Adrenal gland (tissue), 19 donors: Measurements from ENCODE around the gene ZNF358. TPM values are rescaled to one million over a fixed set of nuclear protein-coding genes. Genes with fewer than 3 reads are reported as not detected.
A peak's percentile ranks its signal among the peaks of the same experiment; 100 is the strongest.

Experiments used
- DNase-seq, 7 donors: peaks; one replicate each; pipeline ENCODE4 v3.0.0-alpha.2; 2019 to 2020
- H3K27ac ChIP-seq, 5 donors: fragments of 200-600 bp; sonication (generic) in 4 of 5; 1 replicate in 3 of 5; 2 replicates in 2 of 5; pipeline versions ENCODE4 v1.5.1 to v1.8.0; 2016 to 2020; ENCODE audit warnings: mild to moderate bottlenecking in 1 of 5
- H3K27me3 ChIP-seq: fragments of 200-600 bp; 2 replicates; pipeline ENCODE4 v1.8.0; 2021
- H3K36me3 ChIP-seq, 2 donors: fragments of 200-600 bp; replicated peaks in 1 of 2; 1 replicate in 1 of 2; 2 replicates in 1 of 2; pipeline versions ENCODE4 v1.5.1 to v1.8.0; 2018 to 2022
- H3K4me1 ChIP-seq, 2 donors: fragments of 200-600 bp; replicated peaks in 1 of 2; 1 replicate in 1 of 2; 2 replicates in 1 of 2; pipeline versions ENCODE4 v1.5.1 to v1.8.0; 2018 to 2021
- H3K4me3 ChIP-seq, 4 donors: fragments of 200-600 bp; sonication (generic) in 3 of 4; one replicate each; pipeline ENCODE4 v1.5.1; 2016 to 2018
- H3K9me3 ChIP-seq, 3 donors: fragments of 200-600 bp; sonication (generic) in 1 of 3; replicated peaks in 1 of 3; 1 replicate in 2 of 3; 2 replicates in 1 of 3; pipeline versions ENCODE4 v1.5.1 to v1.8.0; 2016 to 2021
- CTCF ChIP-seq, 6 experiments: fragments of 450-650 bp in 4 of 6; fragments of 200-600 bp in 2 of 6; sonication (generic) in 1 of 6; IDR thresholded peaks; 1 replicate in 5 of 6; 2 replicates in 1 of 6; pipeline versions ENCODE4 v1.5.1 to v1.8.0; 2016 to 2021; ENCODE audit warnings: antibody characterized with exemption in 6 of 6, mild to moderate bottlenecking in 2 of 6, moderate library complexity in 1 of 6
- POLR2A ChIP-seq, 2 donors: fragments of 450-650 bp; IDR thresholded peaks; one replicate each; pipeline ENCODE4 v1.6.1; 2017; ENCODE audit warnings: antibody characterized with exemption in 2 of 2, mild to moderate bottlenecking in 2 of 2, moderate library complexity in 1 of 2
- WGBS, 4 donors: extraction: QIAGEN DNeasy Blood & Tissue Kit in 2 of 4; methylation state at CpG; one replicate each; pipeline versions ENCODE4 v1.1.5 to v1.1.7; 2013 to 2017; 5-methylcytosine and 5-hydroxymethylcytosine counted together
- intact Hi-C, 2 donors: fragments of 100-400 bp; cut with DNase I; formaldehyde crosslinking; loops; one replicate each; pipeline versions ENCODE4 v1.14.1 to v1.15.0; 2022 to 2023
- long read RNA-seq, 10 donors: library from polyadenylated mRNA in 3 of 10; unstranded in 2 of 10; stranded (forward) in 1 of 10; transcript quantifications; one replicate each; pipeline ENCODE4 v2.0.0 and lab custom pipeline, GENCODE V29; 2021 to 2026
- polyA plus RNA-seq, 3 donors: library from polyadenylated mRNA; stranded (reverse); fragments of 200-250 nt in 2 of 3; fragments of 350-450 nt in 1 of 3; fragmentation: Illumina TruSeq in 1 of 3; extraction: RNeasy Lipid Tissue Mini Kit (QIAGEN cat#74804) in 1 of 3; gene quantifications; one replicate each; pipeline ENCODE4 v1.2.3, GENCODE V29; 2013 to 2014
- total RNA-seq, 9 donors: library from RNA; depleted of rRNA in 4 of 9; stranded (reverse); fragments of >200 nt in 4 of 9; fragments of 120-200 nt in 1 of 9; fragmentation: NEBNext Ultra II Directional in 1 of 9; extraction: Animal tissue kit (Norgen Biotek cat#: 25700) in 1 of 9; gene quantifications; one replicate each; pipeline versions ENCODE4 v1.1.0 to v1.2.4, GENCODE V29; 2013 to 2023
- donor health status: healthy with polysubstance abuse.
- donor health status: Bipolar disorder and iron deficiency.
- donor health status: DM: yes; HTN: yes; CAD: no.
- donor health status: DM: no; HTN: no; CAD: no.
- donor health status: DM: no; HTN: no; CAD: no.
- donor health status: DM: yes; HTN: yes; CAD: no.

ZNF358 gene
- total RNA-seq (100 to 1,000 TPM in 5 of 9 donors, 10 to 100 TPM in 4; 12.8 to 113 (median 101) TPM), polyA plus RNA-seq (100 to 1,000 TPM in 2 of 3 donors, 10 to 100 TPM in 1; 30.3 to 197 (median 148) TPM)
- long read RNA-seq, donor 1, partial matches to known transcripts, result 9 of 13 reads
- long read RNA-seq, donor 1, other reads (novel, unspliced or antisense), result 0 of 13 reads
- long read RNA-seq, donor 2, transcript ZNF358-202 (2 exons, 1,954 nt), result major isoform, 8 of 8 reads
- long read RNA-seq, donor 2, partial matches to known transcripts, result 0 of 8 reads
- long read RNA-seq, donor 2, other reads (novel, unspliced or antisense), result 0 of 8 reads
- long read RNA-seq, donor 3, partial matches to known transcripts, result 0 of 3 reads
- long read RNA-seq, donor 3, other reads (novel, unspliced or antisense), result 0 of 3 reads
- long read RNA-seq, donor 4, partial matches to known transcripts, result 0 of 14 reads
- long read RNA-seq, donor 4, other reads (novel, unspliced or antisense), result 14 of 14 reads
- long read RNA-seq, donor 5, transcript ZNF358-202 (2 exons, 1,954 nt), result major isoform, 126 of 147 reads
- long read RNA-seq, donor 5, partial matches to known transcripts, result 17 of 147 reads
- long read RNA-seq, donor 5, other reads (novel, unspliced or antisense), result 3 of 147 reads
- long read RNA-seq, donor 6, partial matches to known transcripts, result 23 of 23 reads
- long read RNA-seq, donor 6, other reads (novel, unspliced or antisense), result 0 of 23 reads
- long read RNA-seq, donor 7, partial matches to known transcripts, result 0 of 4 reads
- long read RNA-seq, donor 7, other reads (novel, unspliced or antisense), result 0 of 4 reads
- long read RNA-seq, donor 8, transcript ZNF358-202 (2 exons, 1,954 nt), result major isoform, 10 of 10 reads
- long read RNA-seq, donor 8, partial matches to known transcripts, result 0 of 10 reads
- long read RNA-seq, donor 8, other reads (novel, unspliced or antisense), result 0 of 10 reads
- long read RNA-seq, donor 9, transcript ZNF358-202 (2 exons, 1,954 nt), result major isoform, 6 of 6 reads
- long read RNA-seq, donor 9, partial matches to known transcripts, result 0 of 6 reads
- long read RNA-seq, donor 9, other reads (novel, unspliced or antisense), result 0 of 6 reads
- long read RNA-seq, donor 10, transcript ZNF358-202 (2 exons, 1,954 nt), result major isoform, 8 of 8 reads
- long read RNA-seq, donor 10, partial matches to known transcripts, result 0 of 8 reads
- long read RNA-seq, donor 10, other reads (novel, unspliced or antisense), result 0 of 8 reads

- H3K4me1 ChIP-seq, result peaks cover 13 to 36% of the 10 kb centered on the region in 2 donors
- WGBS, 4 donors, result 0 to 2% (median 1%) methylated on average over 11 to 33 of the region's 33 CpGs
- no peaks in the 10 kb centered on the region for H3K27me3 ChIP-seq
- peak within 1 kb of the TSS in 2 of 4 donors; percentile 56 to 80 for H3K4me3 ChIP-seq
- no peak for TF ChIP-seq CTCF (IDR thresholded peaks at IDR 0.05)
- peak in 1 of 2 donors; percentile 24 for TF ChIP-seq POLR2A (IDR thresholded peaks at IDR 0.05)
- intact Hi-C loops, result no loop called here
- peaks cover 0 to 14% of the 10 kb centered on the region in 2 donors for H3K36me3 ChIP-seq
- H3K9me3 ChIP-seq, result no peaks in the 10 kb centered on the region
- H3K27ac ChIP-seq, result peak within 1 kb of the TSS; percentile 64 to 91 (median 88)
- DNase-seq, result peak; percentile 72 to 86 (median 79)
Measured at GRCh38 chr19:7515645-7516151, at the start of gene ZNF358. ZNF358 (plus strand) TSS chr19:7516103; CDS start chr19:7519243, 3,140 bp downstream.

- WGBS, 4 donors, result 96 to 97% (median 97%) methylated on average over 64 to 86 of the region's 86 CpGs
- no peak for DNase-seq
- no peaks in the 10 kb centered on the region for H3K27me3 ChIP-seq
- no peaks in the 10 kb centered on the region for H3K4me1 ChIP-seq
- no peaks in the 10 kb centered on the region for H3K9me3 ChIP-seq
- H3K4me3 ChIP-seq, result no peak overlapping the region
- peaks cover 0 to 90% of the 10 kb centered on the region in 2 donors for H3K36me3 ChIP-seq
- TF ChIP-seq CTCF (IDR thresholded peaks at IDR 0.05) (no peak), POLR2A (IDR thresholded peaks at IDR 0.05) (no peak)
- no peak overlapping the region for H3K27ac ChIP-seq
- intact Hi-C loops, result no loop called here
Measured at GRCh38 chr19:7467009-7467989, 48.6 kb upstream of the ZNF358 start.

- 83 to 94% (median 90%) methylated on average over 6 to 24 of the region's 24 CpGs; no CpG with 5 or more reads in 1 of the 4 donors for WGBS, 4 donors
- H3K27ac ChIP-seq, result no peak overlapping the region
- intact Hi-C loops, result no loop called here
- no peak overlapping the region for H3K4me3 ChIP-seq
- TF ChIP-seq POLR2A (IDR thresholded peaks at IDR 0.05), result no peak
- no peak for TF ChIP-seq CTCF (IDR thresholded peaks at IDR 0.05)
- H3K4me1 ChIP-seq, result no peaks in the 10 kb centered on the region
- H3K36me3 ChIP-seq, result peaks cover 0 to 75% of the 10 kb centered on the region in 2 donors
- no peak for DNase-seq
- no peaks in the 10 kb centered on the region for H3K9me3 ChIP-seq
- H3K27me3 ChIP-seq, result no peaks in the 10 kb centered on the region
Measured at GRCh38 chr19:7468840-7469239, 47.1 kb upstream of the ZNF358 start.
